Osteoblast (primary cell): Measurements from ENCODE around the gene CLEC19A. TPM values are rescaled to one million over a fixed set of nuclear protein-coding genes. Genes with fewer than 3 reads are reported as not detected.

Source experiments
- DNase-seq: peaks from one replicate; pipeline ENCODE4 v3.0.0; 2011; ENCODE audit warnings: low spot score, mixed read lengths; ENCODE audit not compliant: insufficient read length; ENCODE audit errors: missing footprints
- H2AFZ ChIP-seq: 2 replicates; pipeline ENCODE4 v1.6.0; 2011; ENCODE audit warnings: mild to moderate bottlenecking, low read length
- H3K27ac ChIP-seq: 2 replicates; pipeline ENCODE4 v1.5.1; 2011; ENCODE audit warnings: mild to moderate bottlenecking, low read depth, low read length, moderate library complexity
- H3K27me3 ChIP-seq: 2 replicates; pipeline ENCODE4 v1.6.0; 2012; ENCODE audit warnings: mild to moderate bottlenecking, control low read depth, inconsistent platforms, low read length, moderate library complexity; ENCODE audit not compliant: insufficient read depth
- H3K36me3 ChIP-seq: 2 replicates; pipeline ENCODE4 v1.5.1; 2011; ENCODE audit warnings: mild to moderate bottlenecking, low read length, control low read depth, moderate library complexity; ENCODE audit not compliant: insufficient read depth
- H3K4me1 ChIP-seq: 2 replicates; pipeline ENCODE4 v1.5.1; 2011; ENCODE audit warnings: mild to moderate bottlenecking, low read length, control low read depth, moderate library complexity; ENCODE audit not compliant: insufficient read depth
- H3K4me2 ChIP-seq: 2 replicates; pipeline ENCODE4 v1.6.0; 2011; ENCODE audit warnings: mild to moderate bottlenecking, low read length; ENCODE audit not compliant: insufficient read depth
- H3K4me3 ChIP-seq: fragments of 200-600 bp; sonication (generic); 3 replicates; pipeline ENCODE4 v1.5.1; 2012; ENCODE audit warnings: mild to moderate bottlenecking, low read length, inconsistent platforms; ENCODE audit not compliant: insufficient read depth
- H3K79me2 ChIP-seq: 2 replicates; pipeline ENCODE4 v1.6.0; 2012; ENCODE audit warnings: mild to moderate bottlenecking, low read length, control low read depth, inconsistent platforms; ENCODE audit not compliant: insufficient read depth
- H3K9me3 ChIP-seq: 2 replicates; pipeline ENCODE4 v1.5.1; 2011; ENCODE audit warnings: low read depth, low read length, control low read depth
- H4K20me1 ChIP-seq: 2 replicates; pipeline ENCODE4 v1.6.0; 2012; ENCODE audit warnings: mild to moderate bottlenecking, low read length, control low read depth; ENCODE audit not compliant: insufficient read depth
- CTCF ChIP-seq: IDR thresholded peaks from 2 replicates; pipeline ENCODE4 v1.5.1; 2011; ENCODE audit warnings: mild to moderate bottlenecking, low read depth, low read length, moderate library complexity; ENCODE audit errors: extremely low read depth
- total RNA-seq: library from RNA; depleted of rRNA; stranded (reverse); fragments of >200 nt; gene quantifications from 2 replicates; pipeline ENCODE4 v1.2.3, GENCODE V29; 2012

Gene CLEC19A
- total RNA-seq, 1 donor = not detected

GRCh38 chr16:19242987-19243575 lies 42.5 kb upstream of the CLEC19A start:
- H3K27ac ChIP-seq = no peak overlapping the region
- H4K20me1 ChIP-seq = no peaks in the 10 kb centered on the region
- no peaks in the 10 kb centered on the region for H3K79me2 ChIP-seq
- H3K36me3 ChIP-seq = no peaks in the 10 kb centered on the region
- no peaks in the 10 kb centered on the region for H3K27me3 ChIP-seq
- no peaks in the 10 kb centered on the region for H3K9me3 ChIP-seq
- no peak overlapping the region for H2AFZ ChIP-seq
- no peaks in the 10 kb centered on the region for H3K4me1 ChIP-seq
- H3K4me2 ChIP-seq = no peak overlapping the region
- DNase-seq = no peak
- H3K4me3 ChIP-seq = no peak overlapping the region
- TF ChIP-seq CTCF = no peak

GRCh38 chr16:19245326-19245925 lies 40.1 kb upstream of the CLEC19A start:
- H3K36me3 ChIP-seq = no peaks in the 10 kb centered on the region
- H3K4me2 ChIP-seq = no peak overlapping the region
- no peaks in the 10 kb centered on the region for H3K4me1 ChIP-seq
- no peaks in the 10 kb centered on the region for H4K20me1 ChIP-seq
- no peak overlapping the region for H2AFZ ChIP-seq
- H3K79me2 ChIP-seq = no peaks in the 10 kb centered on the region
- H3K27me3 ChIP-seq = no peaks in the 10 kb centered on the region
- no peak for TF ChIP-seq CTCF
- no peak overlapping the region for H3K4me3 ChIP-seq
- H3K9me3 ChIP-seq = no peaks in the 10 kb centered on the region
- DNase-seq = no peak
- no peak overlapping the region for H3K27ac ChIP-seq

- DNase-seq = no peak
- H3K9me3 ChIP-seq = no peaks in the 10 kb centered on the region
- no peak for TF ChIP-seq CTCF
These were observed 32.6 kb upstream of the CLEC19A start for GRCh38 chr16:19252904-19253303.

GRCh38 chr16:19254611-19255010 lies 30.9 kb upstream of the CLEC19A start:
- no peak overlapping the region for H3K4me2 ChIP-seq
- H3K36me3 ChIP-seq = no peaks in the 10 kb centered on the region
- no peak for DNase-seq
- no peak overlapping the region for H3K27ac ChIP-seq
- no peak overlapping the region for H3K4me3 ChIP-seq
- H3K9me3 ChIP-seq = no peaks in the 10 kb centered on the region
- no peaks in the 10 kb centered on the region for H3K4me1 ChIP-seq
- no peak overlapping the region for H2AFZ ChIP-seq
- no peaks in the 10 kb centered on the region for H3K79me2 ChIP-seq
- H3K27me3 ChIP-seq = no peaks in the 10 kb centered on the region
- no peaks in the 10 kb centered on the region for H4K20me1 ChIP-seq
- no peak for TF ChIP-seq CTCF

More at GRCh38 chr16:19252904-19253303, 32.6 kb upstream of the CLEC19A start:
- Histone ChIP-seq H3K27ac (no peak overlapping the region), H2AFZ (no peak overlapping the region), H4K20me1 (no peaks in the 10 kb centered on the region), H3K27me3 (no peaks in the 10 kb centered on the region), H3K79me2 (no peaks in the 10 kb centered on the region), H3K4me2 (no peak overlapping the region), H3K36me3 (no peaks in the 10 kb centered on the region), H3K4me1 (no peaks in the 10 kb centered on the region), H3K4me3 (no peak overlapping the region)
